AG09319 (cell line): Measurements from ENCODE around the gene SEMA3F.

Experiments
- DNase-seq: peaks from one replicate; pipeline ENCODE4 v3.0.0-alpha.2; 2010; ENCODE audit warnings: low read depth; ENCODE audit errors: extremely low read depth
- CTCF ChIP-seq: IDR thresholded peaks from 2 replicates; pipeline ENCODE4 v1.5.1; 2011; ENCODE audit warnings: low read depth, mild to moderate bottlenecking, inconsistent platforms, low read length, moderate library complexity

Gene SEMA3F

DNA sequence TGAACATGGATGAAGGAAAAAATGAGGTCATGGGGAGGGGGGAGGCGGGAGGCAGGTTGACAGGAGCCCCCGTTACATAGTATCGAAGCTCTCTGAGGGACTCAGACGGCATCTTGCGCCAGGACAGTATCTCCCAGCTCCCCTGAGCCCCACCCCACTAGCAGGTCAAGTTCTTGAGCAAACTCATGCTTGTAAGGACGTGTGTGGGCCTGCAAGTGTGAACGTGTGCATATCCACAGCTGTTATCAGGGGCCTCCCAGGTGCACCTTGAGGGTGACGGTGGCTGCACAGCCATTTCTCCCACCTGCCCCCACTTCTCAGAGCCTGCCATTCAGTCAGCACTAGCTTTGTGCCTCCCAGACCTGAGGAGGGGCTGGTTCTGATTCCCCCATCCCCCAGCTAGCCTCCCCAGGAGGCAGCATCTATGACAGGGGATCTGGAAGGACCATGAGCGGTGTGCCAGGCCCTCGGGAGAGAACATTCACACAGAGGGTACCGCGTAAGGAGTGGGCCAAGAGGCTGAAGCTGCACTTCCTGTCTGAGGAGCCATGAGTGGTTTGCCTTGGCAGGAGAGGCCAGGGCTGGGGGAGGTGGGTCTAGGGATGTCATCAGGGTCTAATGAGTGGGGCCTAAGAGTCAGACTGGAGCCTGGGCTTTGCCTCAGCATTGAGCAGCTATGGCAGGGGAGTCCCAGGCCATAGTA, 2.9 kb downstream of the SEMA3F start:
- DNase-seq: no peak
- TF ChIP-seq CTCF: no peak

DNA sequence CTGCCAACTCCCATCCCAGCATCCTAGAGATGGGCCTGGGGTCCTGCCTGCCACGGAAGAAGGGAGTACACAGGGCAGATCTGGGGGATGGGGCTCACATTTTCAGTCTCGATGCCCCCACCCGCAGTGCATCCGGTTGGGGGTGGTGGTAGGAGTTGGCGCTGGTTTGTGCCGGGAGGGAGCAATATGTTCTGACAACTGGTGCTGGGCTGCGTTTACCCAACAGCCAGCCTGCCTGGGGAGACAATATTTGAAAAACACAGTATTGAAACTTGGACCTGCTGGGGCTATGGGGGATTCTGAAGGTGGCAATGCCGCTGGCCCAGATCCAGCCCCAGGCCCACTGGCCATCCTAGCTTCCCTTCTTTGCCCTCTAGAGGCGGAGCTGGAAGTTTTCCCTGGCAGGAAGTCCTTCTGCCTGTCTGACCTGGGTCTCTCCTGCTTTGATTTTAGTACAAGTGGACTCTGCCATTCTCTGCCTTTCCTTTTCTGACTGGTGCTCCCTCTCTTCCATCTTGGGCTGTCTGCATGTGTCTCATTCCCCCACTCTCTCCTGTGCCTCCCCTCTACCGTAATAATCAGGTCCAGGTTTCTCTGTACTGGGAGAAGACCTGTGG, 3.5 kb downstream of the SEMA3F start:
- no peak for TF ChIP-seq CTCF
- no peak for DNase-seq

DNA sequence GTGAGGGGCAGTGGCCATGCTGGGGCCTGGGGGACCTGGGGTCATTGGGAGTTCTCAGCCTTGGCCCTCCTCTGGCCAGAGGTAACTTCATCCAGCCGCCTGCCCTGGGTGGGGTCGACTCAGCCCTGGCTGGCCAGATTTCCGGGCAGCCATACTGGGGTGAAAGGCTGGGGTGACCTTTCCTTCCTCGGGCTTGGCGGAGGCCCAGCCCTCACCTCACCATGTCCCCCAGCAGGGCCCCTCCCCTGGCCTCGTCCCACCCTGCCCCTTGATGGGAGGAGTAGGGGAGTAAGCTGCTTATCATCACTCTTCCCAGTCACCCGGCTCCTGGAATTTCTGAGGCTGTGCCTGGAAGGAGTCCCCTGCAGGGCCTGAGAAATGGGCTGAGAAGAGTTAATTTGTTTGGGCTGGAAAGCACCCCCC, 5.4 kb downstream of the SEMA3F start:
- TF ChIP-seq CTCF: no peak
- DNase-seq: no peak

DNA sequence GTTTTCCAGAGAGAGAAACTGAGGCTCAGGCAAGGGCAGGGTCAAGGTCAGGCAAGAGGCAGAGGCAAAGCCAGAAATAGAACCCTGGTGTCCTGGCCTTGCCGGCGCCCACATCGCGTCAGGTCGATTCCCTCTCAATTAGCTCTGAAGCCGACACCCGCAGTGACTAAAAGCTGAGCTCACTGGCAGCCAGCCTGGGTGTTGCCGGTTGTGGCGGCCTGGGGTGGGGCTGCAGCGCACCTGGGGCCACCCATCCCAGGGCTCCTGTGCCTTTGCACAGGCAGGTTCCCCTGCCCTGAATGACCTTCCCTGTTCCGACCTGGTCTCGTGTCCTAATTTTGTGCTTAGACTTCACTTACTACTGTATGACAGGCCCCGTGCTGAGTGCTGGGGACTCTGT, 6.2 kb downstream of the SEMA3F start:
- DNase-seq: no peak
- TF ChIP-seq CTCF: no peak

GRCh38 chr3:50162034-50162883, 7.1 kb downstream of the SEMA3F start:
- TF ChIP-seq CTCF: no peak

DNA sequence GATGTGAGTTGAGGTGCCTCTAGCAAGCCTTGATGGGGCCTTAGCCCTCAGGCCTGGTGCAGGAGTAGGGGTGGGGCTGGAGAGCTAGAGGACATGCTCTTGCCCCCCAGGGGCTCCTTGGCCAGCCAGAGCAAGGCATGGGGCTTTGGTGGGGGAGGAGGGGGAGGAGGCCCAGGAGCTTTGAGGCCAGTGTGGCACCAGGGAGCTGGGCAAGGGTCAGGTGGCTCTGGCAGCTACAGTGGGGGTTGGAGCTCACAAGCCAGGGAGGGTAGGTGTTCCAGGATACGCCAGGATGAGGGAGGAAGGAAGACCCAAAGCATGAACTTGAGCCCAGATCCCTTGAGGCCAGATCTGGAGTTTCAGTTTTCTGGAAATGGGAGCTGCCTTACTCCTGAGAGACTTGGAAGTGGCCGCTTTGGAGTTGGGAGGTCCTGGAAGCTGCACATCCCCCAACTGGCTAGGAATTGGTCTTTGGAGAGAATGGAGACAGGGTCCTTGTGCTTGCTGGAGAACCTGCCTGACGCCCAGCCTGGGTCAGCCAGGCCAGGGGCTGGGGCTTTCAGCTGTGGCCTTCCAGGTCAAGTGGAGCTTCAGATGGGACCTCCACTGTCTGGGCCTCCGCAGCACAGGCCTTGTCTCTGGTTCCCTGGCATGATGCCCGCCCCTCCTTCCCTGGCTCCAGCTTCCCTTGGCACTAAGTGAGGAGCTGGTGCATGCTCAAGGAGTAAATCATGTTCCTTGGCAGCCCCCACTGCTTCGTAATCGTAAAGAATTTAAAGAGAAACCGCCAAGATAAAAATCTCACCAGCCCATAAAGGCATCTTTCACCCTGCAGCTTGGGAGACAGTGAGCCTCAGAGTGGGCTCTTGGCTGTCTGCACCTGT, 8.7 kb downstream of the SEMA3F start:
- peak; percentile 81 for DNase-seq
- TF ChIP-seq CTCF: no peak

More at GRCh38 chr3:50162034-50162883, 7.1 kb downstream of the SEMA3F start:
- DNase-seq: no peak
